WERI-Rb-1 (cell line): ENCODE measurements around the gene CCDC197.

Experiments
- DNase-seq: peaks from one replicate; pipeline ENCODE4 v3.0.0-alpha.2; 2020
- H3K27ac ChIP-seq: fragments of 250-450 bp; sonication (Bioruptor Pico); 2 replicates; pipeline ENCODE4 v1.5.1; 2020; ENCODE audit warnings: mild to moderate bottlenecking, moderate library complexity
- H3K27me3 ChIP-seq: fragments of 250-450 bp; sonication (Bioruptor Pico); 2 replicates; pipeline ENCODE4 v1.5.1; 2021; ENCODE audit warnings: mild to moderate bottlenecking, low read depth, moderate library complexity; ENCODE audit not compliant: insufficient read depth, severe bottlenecking
- H3K36me3 ChIP-seq: fragments of 250-450 bp; sonication (Bioruptor Pico); 2 replicates; pipeline ENCODE4 v1.5.1; 2020; ENCODE audit warnings: mild to moderate bottlenecking, moderate library complexity
- H3K4me3 ChIP-seq: 2 replicates; pipeline ENCODE4 v1.5.1; 2011; ENCODE audit warnings: low read depth, mild to moderate bottlenecking, control low read depth, low read length
- H3K9me3 ChIP-seq: fragments of 250-450 bp; sonication (Bioruptor Pico); 2 replicates; pipeline ENCODE4 v1.5.1; 2021; ENCODE audit warnings: mild to moderate bottlenecking, moderate library complexity; ENCODE audit not compliant: severe bottlenecking
- CTCF ChIP-seq: IDR thresholded peaks from 2 replicates; pipeline ENCODE4 v1.5.1; 2011; ENCODE audit warnings: low read depth, mild to moderate bottlenecking, control low read depth, inconsistent platforms, low read length

Gene CCDC197

GRCh38 chr14:93982230-93983007 lies 14.7 kb upstream of the CCDC197 start:
- Histone ChIP-seq H3K36me3 (no peaks in the 10 kb centered on the region), H3K4me3 (no peak overlapping the region), H3K27ac (peak overlapping the region; percentile 34; the same call in 1 of the 2 replicates), H3K9me3 (no peaks in the 10 kb centered on the region), H3K27me3 (no peaks in the 10 kb centered on the region)
- peak; percentile 80 for DNase-seq
- no peak for TF ChIP-seq CTCF

DNA sequence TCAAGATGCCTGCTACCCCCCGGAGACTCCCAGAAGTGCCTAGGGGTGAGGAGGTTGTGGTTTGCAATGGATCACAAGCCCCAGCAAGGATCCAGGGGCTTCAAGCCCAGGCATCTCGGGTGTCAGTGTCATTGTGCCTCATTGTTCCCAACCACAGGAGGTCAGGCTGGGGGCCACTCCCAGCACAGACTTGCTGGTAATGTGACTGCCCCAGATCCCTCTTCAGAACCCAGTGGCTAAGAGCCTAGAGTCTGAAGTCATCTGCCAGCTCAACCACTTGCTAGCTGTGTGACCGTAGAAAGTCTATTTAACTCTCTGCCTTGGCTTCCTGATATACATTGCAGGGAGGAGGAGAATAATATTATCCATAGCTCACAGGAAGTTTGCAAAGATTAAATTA lies 13.0 kb upstream of the CCDC197 start:
- TF ChIP-seq CTCF = no peak
- no peak for DNase-seq
- no peak overlapping the region for H3K4me3 ChIP-seq
- H3K27me3 ChIP-seq = no peaks in the 10 kb centered on the region
- H3K27ac ChIP-seq = no peak overlapping the region
- no peaks in the 10 kb centered on the region for H3K36me3 ChIP-seq
- no peaks in the 10 kb centered on the region for H3K9me3 ChIP-seq

- H3K36me3 ChIP-seq = no peaks in the 10 kb centered on the region
- TF ChIP-seq CTCF = peak; percentile 73
- H3K4me3 ChIP-seq = no peak overlapping the region
- no peak overlapping the region for H3K27ac ChIP-seq
- no peaks in the 10 kb centered on the region for H3K9me3 ChIP-seq
- peak; percentile 47 for DNase-seq
- no peaks in the 10 kb centered on the region for H3K27me3 ChIP-seq
Measured at GRCh38 chr14:93984987-93985410, 12.1 kb upstream of the CCDC197 start.

DNA sequence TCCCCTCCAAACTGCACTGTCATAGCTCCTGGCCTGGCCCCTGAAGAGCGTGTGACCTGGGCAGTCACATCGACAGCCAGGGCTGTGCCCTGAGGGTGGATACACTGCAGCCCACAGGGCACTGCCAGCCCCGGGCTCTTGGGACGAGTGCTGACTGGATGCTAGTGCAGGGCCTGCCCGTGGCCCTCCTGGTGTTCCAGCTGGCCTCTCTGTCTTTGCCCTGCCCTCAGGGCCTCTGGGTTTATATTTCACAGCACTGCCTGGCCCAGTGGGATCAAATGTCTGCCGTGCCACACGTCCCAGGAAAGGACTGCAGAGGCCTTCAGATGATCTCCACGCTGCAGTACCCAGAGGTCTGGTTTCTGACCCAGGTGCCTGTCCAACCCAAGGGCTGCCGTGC lies 10.1 kb upstream of the CCDC197 start:
- no peaks in the 10 kb centered on the region for H3K9me3 ChIP-seq
- no peak overlapping the region for H3K27ac ChIP-seq
- TF ChIP-seq CTCF = no peak
- no peak for DNase-seq
- H3K4me3 ChIP-seq = no peak overlapping the region
- no peaks in the 10 kb centered on the region for H3K27me3 ChIP-seq
- no peaks in the 10 kb centered on the region for H3K36me3 ChIP-seq

GRCh38 chr14:93987376-93987775 lies 9.7 kb upstream of the CCDC197 start:
- Histone ChIP-seq H3K4me3 (no peak overlapping the region), H3K27ac (no peak overlapping the region), H3K27me3 (no peaks in the 10 kb centered on the region), H3K36me3 (no peaks in the 10 kb centered on the region), H3K9me3 (no peaks in the 10 kb centered on the region)
- no peak for TF ChIP-seq CTCF
- DNase-seq = no peak
